ENCODE measurements around the gene LRRC14B.
A peak's percentile ranks its signal among the peaks of the same experiment; 100 is the strongest.
"Not testable (repeated sequence)": the region's sequence is repeated elsewhere in the genome, so short reads cannot be mapped to it uniquely, and the experiment has no call there.

The LRRC14B gene

GRCh38 chr5:230711-231110 lies 39.4 kb downstream of the LRRC14B start:
- DNase-seq, result no peak
- Histone ChIP-seq H3K36me3 (replicated peaks) (peaks cover 69% of the 10 kb centered on the region), H3K27me3 (replicated peaks) (no peaks in the 10 kb centered on the region), H3K4me3 (ENCODE audit: low read depth, low read length) (no peak overlapping the region), H3K27ac (no peak overlapping the region)
- TF ChIP-seq, protein P1, sequence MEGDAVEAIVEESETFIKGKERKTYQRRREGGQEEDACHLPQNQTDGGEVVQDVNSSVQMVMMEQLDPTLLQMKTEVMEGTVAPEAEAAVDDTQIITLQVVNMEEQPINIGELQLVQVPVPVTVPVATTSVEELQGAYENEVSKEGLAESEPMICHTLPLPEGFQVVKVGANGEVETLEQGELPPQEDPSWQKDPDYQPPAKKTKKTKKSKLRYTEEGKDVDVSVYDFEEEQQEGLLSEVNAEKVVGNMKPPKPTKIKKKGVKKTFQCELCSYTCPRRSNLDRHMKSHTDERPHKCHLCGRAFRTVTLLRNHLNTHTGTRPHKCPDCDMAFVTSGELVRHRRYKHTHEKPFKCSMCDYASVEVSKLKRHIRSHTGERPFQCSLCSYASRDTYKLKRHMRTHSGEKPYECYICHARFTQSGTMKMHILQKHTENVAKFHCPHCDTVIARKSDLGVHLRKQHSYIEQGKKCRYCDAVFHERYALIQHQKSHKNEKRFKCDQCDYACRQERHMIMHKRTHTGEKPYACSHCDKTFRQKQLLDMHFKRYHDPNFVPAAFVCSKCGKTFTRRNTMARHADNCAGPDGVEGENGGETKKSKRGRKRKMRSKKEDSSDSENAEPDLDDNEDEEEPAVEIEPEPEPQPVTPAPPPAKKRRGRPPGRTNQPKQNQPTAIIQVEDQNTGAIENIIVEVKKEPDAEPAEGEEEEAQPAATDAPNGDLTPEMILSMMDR (IDR thresholded peaks at IDR 0.05; ENCODE audit: low read depth, low read length, missing control alignments), result no peak
- in situ Hi-C loops (cut with HindIII; ENCODE audit: low pct_ligation_motif_present, low sequenced_read_pairs), result no loop called here

GRCh38 chr5:231661-232060 lies 40.4 kb downstream of the LRRC14B start:
- TF ChIP-seq, protein P1 (IDR thresholded peaks at IDR 0.05; ENCODE audit: low read depth, low read length, missing control alignments), result no peak
- in situ Hi-C loops (cut with HindIII; ENCODE audit: low pct_ligation_motif_present, low sequenced_read_pairs), result no loop called here
- Histone ChIP-seq H3K27ac (no peak overlapping the region), H3K36me3 (replicated peaks) (peaks cover 64% of the 10 kb centered on the region), H3K4me3 (ENCODE audit: low read depth, low read length) (no peak overlapping the region), H3K27me3 (replicated peaks) (no peaks in the 10 kb centered on the region)
- no peak for DNase-seq

- H3K27me3 ChIP-seq (replicated peaks); in situ Hi-C loops (cut with HindIII; ENCODE audit: low pct_ligation_motif_present, low sequenced_read_pairs); DNase-seq; H3K4me3 ChIP-seq (ENCODE audit: low read depth, low read length); H3K27ac ChIP-seq: not testable (repeated sequence)
- peaks cover 48% of the 10 kb centered on the region for H3K36me3 ChIP-seq (replicated peaks)
Measured at GRCh38 chr5:233426-233825, 42.1 kb downstream of the LRRC14B start.

- in situ Hi-C loops (cut with HindIII; ENCODE audit: low pct_ligation_motif_present, low sequenced_read_pairs), result no loop called here
- DNase-seq, result no peak
- TF ChIP-seq, protein P1 (IDR thresholded peaks at IDR 0.05; ENCODE audit: low read depth, low read length, missing control alignments), result no peak
Measured at GRCh38 chr5:234450-234849, 43.2 kb downstream of the LRRC14B start.

GRCh38 chr5:235527-235926 lies 44.2 kb downstream of the LRRC14B start:
- peaks cover 41% of the 10 kb centered on the region for H3K36me3 ChIP-seq (replicated peaks)
- H3K27me3 ChIP-seq (replicated peaks); DNase-seq; H3K4me3 ChIP-seq (ENCODE audit: low read depth, low read length); in situ Hi-C loops (cut with HindIII; ENCODE audit: low pct_ligation_motif_present, low sequenced_read_pairs); H3K27ac ChIP-seq: not testable (repeated sequence)

More at GRCh38 chr5:234450-234849, 43.2 kb downstream of the LRRC14B start:
- no peak overlapping the region for H3K27ac ChIP-seq
- no peaks in the 10 kb centered on the region for H3K27me3 ChIP-seq (replicated peaks)
- no peak overlapping the region for H3K4me3 ChIP-seq (ENCODE audit: low read depth, low read length)
- peaks cover 39% of the 10 kb centered on the region for H3K36me3 ChIP-seq (replicated peaks)

DNA sequence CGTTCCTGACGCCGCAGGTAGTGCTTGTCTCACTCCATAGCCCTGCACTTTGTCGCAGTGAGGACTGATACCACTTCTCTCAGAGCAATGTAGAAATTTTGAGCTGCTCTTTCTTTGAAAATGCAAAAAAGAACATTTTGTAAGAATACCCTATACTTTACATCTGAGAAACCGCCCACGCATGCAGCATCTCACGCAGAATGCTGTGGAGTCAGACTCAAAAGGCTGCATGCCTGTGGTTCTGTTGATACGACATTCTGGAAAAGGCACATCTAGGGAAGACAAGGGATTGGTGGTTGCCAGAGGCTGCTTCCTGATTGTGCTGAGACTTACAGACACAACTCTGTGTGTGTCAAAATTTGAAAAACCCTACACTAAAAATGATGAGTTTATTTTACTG lies 46.6 kb downstream of the LRRC14B start:
- peak; percentile 58 for DNase-seq
- H3K27me3 ChIP-seq (replicated peaks); in situ Hi-C loops (cut with HindIII; ENCODE audit: low pct_ligation_motif_present, low sequenced_read_pairs); H3K27ac ChIP-seq; H3K4me3 ChIP-seq (ENCODE audit: low read depth, low read length): not testable (repeated sequence)
- H3K36me3 ChIP-seq (replicated peaks), result peaks cover 50% of the 10 kb centered on the region

DNA sequence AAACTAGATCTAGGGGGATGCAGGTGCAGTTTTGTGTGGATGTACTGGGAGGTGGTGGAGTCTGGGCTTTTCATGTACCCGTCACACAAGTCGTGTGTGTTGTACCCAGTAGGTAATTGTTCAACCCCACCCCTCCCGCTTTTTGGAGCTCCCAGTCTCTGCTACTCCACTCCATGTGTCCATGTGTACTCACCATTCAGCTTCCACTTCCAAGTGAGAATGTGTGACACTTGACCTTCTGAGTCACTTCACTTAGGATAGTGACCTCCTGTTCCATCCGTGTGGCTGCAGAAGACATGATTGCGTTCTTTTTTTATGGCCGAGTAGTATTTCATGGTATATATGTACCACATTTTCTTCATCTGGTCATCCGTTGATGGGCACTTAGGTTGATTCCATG lies 49.3 kb downstream of the LRRC14B start:
- in situ Hi-C loops (cut with HindIII; ENCODE audit: low pct_ligation_motif_present, low sequenced_read_pairs); DNase-seq; H3K4me3 ChIP-seq (ENCODE audit: low read depth, low read length); H3K27ac ChIP-seq; H3K27me3 ChIP-seq (replicated peaks): not testable (repeated sequence)
- peaks cover 36% of the 10 kb centered on the region for H3K36me3 ChIP-seq (replicated peaks)

DNA sequence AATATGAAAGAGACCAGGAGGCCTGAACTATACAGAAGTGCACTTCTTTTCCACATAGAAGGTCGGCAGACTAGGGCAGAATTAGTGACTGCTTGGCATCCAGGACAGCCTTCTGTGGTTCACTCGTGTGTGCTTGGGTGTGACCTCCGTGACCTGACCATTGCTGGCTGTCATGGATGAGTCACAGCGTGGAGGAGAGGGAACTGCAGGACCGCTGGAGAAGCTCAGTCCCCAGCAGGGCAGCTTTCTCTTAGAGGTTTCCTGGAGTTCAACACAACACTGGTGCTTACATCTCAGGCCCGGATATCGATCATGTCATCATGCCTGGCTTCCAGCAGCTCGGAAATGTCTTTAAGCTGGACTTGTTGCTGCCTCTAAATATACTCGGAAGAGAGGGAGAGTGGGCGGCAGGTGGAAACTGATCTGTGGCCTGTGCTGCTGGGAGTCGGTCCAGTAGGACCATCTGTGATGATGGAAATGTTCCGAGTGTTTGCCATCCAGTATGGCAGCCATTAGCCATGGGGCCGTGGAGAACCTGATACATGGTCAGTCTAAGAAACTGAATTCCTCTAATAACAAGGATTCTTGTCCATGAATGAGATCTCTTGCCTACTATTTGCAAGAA lies 49.9 kb downstream of the LRRC14B start:
- peak; percentile 56 for DNase-seq
- H3K36me3 ChIP-seq (replicated peaks), result peaks cover 34% of the 10 kb centered on the region
- H3K27ac ChIP-seq; in situ Hi-C loops (cut with HindIII; ENCODE audit: low pct_ligation_motif_present, low sequenced_read_pairs); H3K4me3 ChIP-seq (ENCODE audit: low read depth, low read length); H3K27me3 ChIP-seq (replicated peaks): not testable (repeated sequence)

DNA sequence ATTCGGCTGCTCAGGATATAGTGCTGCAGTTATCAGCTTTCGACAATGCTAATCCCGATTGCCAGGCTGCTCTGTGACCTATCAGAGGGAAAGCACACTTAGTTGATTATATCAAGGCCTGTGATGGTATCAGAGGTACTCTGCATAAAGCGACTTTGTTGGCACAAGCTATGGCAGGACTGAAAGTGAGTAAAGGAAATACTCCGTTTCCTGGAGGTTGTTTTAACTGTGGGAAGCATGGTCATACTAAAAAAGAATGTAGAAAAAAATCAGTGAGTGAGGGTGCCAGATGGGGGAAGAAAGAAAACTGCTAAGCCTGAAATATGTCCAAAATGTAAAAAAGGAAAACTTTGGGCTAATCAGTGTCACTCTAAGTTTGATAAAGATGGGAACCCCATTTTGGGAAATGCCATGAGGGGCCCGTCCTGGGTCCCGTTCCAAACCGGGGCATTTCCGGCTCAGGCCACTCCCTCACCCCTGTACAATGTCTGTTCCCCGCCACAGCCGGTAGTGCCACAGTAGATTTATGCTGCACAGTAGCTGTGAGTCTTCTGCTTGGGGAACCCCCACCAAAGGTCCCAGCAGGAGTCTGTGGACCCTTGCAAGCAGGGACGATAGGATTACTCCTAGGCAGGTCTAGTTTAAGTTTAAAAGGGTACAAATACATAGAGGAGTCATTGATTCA lies 52.5 kb downstream of the LRRC14B start:
- H3K36me3 ChIP-seq (replicated peaks), result peaks cover 37% of the 10 kb centered on the region
- H3K27me3 ChIP-seq (replicated peaks); H3K4me3 ChIP-seq (ENCODE audit: low read depth, low read length); in situ Hi-C loops (cut with HindIII; ENCODE audit: low pct_ligation_motif_present, low sequenced_read_pairs); DNase-seq; H3K27ac ChIP-seq: not testable (repeated sequence)

GRCh38 chr5:245717-246116 lies 54.4 kb downstream of the LRRC14B start:
- H3K27me3 ChIP-seq (replicated peaks); H3K27ac ChIP-seq; in situ Hi-C loops (cut with HindIII; ENCODE audit: low pct_ligation_motif_present, low sequenced_read_pairs); H3K4me3 ChIP-seq (ENCODE audit: low read depth, low read length); DNase-seq: not testable (repeated sequence)
- H3K36me3 ChIP-seq (replicated peaks), result peaks cover 40% of the 10 kb centered on the region
